Prostate gland (tissue), 2 donors: ENCODE results near the gene GABRR1.

Experiments used
- POLR2A ChIP-seq: fragments of 450-650 bp; IDR thresholded peaks from one replicate; pipeline ENCODE4 v1.6.1; 2016; ENCODE audit warnings: antibody characterized with exemption, mild to moderate bottlenecking
- POLR2AphosphoS5 ChIP-seq: sonication (generic); formaldehyde crosslinking; IDR thresholded peaks from one replicate; pipeline ENCODE4 v1.6.1; 2017; ENCODE audit warnings: antibody characterized with exemption
- TF ChIP-seq, protein P1 (sequence below), 4 experiments: fragments of 200-600 bp in 2 of 4; fragments of 450-650 bp in 2 of 4; sonication (generic) in 2 of 4; IDR thresholded peaks; 1 replicate in 3 of 4; 2 replicates in 1 of 4; pipeline ENCODE4 v1.5.1; 2016 to 2019; ENCODE audit warnings: antibody characterized with exemption in 4 of 4, mild to moderate bottlenecking in 2 of 4, moderate library complexity in 2 of 4

DNA sequence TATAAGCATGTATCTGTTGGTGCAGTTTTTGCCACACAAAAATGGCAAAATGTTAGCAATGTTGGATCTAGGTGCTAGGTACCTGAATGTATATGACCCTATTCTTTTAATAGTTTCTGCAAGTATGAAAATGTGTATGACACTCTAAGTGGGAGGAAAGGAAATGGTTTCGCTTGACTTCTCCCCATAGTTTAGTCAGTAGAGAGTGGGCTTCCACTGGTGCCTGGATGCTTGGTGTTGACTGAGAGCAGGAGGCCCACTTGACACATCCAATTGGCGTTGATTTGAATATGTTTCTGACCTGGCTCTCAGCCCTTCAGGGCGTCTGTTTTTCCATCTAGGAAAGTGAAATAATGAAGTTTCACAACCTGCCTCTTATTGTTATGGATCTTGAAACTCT is 41.8 kb upstream of the GABRR1 start:
- TF ChIP-seq POLR2A (no peak), POLR2AphosphoS5 (no peak)
- TF ChIP-seq, protein P1, sequence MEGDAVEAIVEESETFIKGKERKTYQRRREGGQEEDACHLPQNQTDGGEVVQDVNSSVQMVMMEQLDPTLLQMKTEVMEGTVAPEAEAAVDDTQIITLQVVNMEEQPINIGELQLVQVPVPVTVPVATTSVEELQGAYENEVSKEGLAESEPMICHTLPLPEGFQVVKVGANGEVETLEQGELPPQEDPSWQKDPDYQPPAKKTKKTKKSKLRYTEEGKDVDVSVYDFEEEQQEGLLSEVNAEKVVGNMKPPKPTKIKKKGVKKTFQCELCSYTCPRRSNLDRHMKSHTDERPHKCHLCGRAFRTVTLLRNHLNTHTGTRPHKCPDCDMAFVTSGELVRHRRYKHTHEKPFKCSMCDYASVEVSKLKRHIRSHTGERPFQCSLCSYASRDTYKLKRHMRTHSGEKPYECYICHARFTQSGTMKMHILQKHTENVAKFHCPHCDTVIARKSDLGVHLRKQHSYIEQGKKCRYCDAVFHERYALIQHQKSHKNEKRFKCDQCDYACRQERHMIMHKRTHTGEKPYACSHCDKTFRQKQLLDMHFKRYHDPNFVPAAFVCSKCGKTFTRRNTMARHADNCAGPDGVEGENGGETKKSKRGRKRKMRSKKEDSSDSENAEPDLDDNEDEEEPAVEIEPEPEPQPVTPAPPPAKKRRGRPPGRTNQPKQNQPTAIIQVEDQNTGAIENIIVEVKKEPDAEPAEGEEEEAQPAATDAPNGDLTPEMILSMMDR (IDR thresholded peaks at IDR 0.05), result no peak
